HG02610 (cell line): ENCODE data around the gene DNAJB8.

ENCODE experiments used
- ATAC-seq: cut with Tn5 transposase; IDR thresholded peaks from one replicate; pipeline ENCODE4 v1.9.1; 2021; ENCODE audit warnings: mild to moderate bottlenecking, moderate library complexity; ENCODE audit not compliant: unreplicated experiment

The DNAJB8 gene

DNA sequence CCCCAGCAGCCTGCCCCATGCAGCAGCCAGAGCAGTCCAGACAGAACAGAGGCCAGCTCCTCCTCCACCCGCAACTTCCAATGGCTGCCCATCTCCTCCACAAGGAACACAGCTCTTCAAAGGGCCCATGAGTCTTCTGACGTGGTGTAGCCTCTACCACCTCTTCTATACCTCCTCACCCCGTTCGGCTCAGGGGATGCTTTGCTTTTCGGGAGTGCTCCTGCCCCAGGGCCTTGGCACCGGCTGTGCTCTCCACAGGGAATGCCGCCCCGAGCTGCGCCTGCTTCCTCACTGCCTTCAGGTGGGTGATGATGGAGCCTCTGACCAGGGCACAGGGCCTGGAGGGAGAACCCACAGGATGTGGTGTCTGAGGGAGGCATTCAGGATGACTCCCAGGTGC lies 14.6 kb downstream of the DNAJB8 start:
- no peak for ATAC-seq

DNA sequence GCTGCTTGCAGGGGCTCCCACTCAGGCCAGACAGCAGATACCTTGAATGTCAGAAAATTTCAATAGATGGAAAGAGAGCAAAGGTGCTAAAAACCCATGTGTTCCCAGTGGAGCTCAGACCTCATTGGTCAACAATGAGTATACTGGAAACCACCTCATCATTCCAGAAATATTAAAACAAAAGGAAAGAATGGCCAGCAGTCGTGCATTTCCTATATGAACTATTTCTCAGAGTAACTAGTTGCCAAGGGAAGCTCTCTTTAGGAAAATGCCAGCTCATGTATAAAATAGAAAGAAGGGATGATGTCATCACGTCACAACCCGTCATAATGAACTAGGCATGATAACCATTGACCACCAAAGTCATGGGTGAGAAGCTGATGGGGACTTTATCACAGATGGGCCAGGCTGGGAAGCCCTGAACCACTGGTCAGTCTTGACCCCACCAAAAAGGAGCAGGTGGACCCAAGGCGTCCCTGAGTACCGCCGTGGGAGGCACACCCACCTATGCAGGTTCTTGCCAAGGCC lies 17.5 kb downstream of the DNAJB8 start:
- ATAC-seq: no peak

DNA sequence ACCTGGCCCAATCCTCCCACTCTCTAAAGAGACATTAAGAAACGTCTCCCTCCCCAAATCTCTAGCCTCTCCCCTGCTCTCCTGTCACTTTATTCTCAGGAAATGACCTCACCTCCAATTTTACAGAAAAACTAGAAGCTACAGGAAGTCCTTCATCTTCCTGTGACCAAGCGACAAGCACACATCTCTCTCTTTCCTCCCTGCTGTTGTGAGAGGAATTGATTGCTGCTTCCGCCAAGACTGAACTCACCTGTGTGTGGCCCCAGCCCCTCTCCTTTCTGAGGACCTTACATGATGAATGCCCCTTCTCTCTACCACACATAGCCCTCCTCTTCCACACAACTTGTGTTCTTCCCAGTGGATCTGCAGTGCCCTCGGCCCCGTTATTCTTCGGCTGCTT lies 18.2 kb downstream of the DNAJB8 start:
- no peak for ATAC-seq

DNA sequence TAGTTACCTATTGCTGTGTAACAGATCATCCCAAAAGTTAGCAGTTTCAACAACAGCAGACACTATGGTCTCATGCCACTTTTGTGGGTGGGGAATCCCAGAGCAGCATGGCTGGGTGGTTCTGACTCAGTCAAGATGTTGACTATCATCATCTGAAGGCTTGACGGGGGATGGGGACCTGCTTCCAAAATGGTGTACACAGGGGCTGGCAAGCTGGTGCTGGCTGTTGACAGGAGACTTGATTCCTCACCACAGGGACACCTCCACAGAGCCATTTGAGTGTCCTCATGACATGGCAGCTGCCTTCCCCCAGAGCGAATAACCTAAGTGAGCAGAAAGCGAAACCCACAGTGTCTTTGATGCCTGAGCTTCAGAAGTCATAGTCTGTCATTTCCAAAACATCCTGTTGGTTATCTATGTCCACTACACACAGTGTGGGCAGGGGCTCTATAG lies 19.1 kb downstream of the DNAJB8 start:
- ATAC-seq: peak; percentile 70

DNA sequence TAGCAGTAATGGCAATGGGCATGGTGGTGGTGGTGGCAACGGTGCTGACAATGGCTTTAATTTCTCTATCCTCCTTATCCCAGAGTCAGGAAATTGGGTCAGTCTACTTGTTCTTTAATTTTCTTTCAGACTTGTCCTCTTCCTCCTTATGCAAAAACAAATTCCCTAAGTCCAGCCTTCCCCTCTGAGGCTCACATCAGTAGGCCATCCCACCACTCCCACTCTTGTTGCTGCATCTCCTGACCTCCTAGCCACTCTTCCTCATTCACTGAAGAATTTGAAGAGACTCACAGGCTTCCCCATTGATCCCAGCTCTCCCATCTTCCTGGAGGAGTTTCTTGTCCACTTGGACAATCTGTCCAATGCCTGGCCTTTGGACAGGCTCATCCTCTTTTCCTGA lies 19.9 kb downstream of the DNAJB8 start:
- ATAC-seq: no peak

DNA sequence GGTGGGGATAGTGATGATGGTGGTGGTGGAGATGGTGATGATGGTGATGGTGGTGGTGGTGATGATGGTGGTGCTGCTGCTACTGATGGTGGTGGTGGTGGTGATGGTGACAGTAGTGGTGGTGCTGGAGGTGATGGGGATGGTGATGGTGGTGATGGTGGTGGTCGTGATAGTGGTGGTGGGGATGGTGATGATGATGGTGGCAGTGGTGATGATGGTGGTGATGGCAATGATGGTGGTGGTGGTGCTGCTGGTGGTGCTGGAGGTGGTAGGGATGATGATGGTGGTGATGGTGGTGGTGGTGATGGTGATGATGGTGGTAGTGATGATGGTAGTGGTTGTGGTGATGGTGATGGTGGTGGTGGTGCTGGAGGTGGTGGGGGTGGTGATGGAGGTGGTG lies 21.3 kb downstream of the DNAJB8 start:
- no peak for ATAC-seq

DNA sequence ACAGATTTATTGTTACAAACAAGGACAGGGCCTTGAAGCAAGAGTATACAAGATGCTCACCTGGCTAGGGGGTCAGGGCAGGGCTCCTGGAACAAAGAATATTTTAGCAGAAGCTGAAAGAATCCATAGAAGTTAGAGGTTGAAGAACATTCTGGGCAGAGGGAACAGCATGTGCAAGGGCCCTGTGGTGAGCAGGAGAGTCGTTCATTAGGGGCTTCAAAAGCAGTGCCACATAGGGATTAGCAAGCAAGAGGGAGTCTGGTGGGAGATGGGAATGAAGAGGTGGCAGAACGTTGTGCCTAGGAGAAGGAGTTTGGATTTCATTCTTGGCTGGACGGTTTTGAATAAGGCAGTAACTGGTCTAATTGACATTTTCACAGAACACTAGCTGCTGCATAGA lies 22.9 kb downstream of the DNAJB8 start:
- no peak for ATAC-seq

DNA sequence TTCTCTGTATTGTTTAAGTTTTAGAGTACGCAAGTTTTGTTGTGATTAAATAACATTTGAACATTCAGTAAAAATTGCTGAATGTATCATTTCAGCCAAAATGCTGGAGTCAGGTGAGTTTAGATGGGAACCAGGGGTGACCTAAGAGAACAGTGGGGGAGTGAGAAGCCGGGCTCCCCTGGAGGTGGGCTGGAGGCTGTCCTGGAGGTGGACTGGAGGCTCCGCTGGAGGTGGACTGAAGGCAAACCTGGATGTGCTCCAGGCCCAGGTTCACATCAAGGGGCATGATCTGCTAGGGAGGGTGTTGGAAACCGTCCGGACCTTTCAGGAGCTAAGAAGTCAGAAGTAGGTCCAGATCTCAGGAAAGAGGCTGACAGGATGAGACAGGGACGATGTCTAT lies 23.7 kb downstream of the DNAJB8 start:
- no peak for ATAC-seq

DNA sequence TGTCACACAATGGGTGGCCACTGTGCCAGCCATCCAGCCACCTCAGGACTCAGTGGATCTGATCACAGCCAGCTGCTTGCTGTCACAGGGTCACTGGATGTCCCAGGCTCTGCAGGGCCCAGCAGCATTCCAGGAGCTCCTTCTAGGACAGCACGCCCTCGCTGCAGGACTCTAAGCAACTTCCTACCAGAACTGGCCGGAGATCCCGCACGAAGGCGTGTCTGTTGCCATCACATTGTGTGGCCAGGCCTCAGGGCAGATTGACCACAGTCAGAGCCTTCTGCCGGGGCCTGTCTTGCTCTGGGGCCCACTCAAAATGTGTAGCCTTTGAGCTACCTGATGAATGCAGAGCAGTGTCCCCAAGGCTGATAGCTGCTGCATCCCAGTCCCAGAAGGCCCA lies 24.6 kb downstream of the DNAJB8 start:
- no peak for ATAC-seq

DNA sequence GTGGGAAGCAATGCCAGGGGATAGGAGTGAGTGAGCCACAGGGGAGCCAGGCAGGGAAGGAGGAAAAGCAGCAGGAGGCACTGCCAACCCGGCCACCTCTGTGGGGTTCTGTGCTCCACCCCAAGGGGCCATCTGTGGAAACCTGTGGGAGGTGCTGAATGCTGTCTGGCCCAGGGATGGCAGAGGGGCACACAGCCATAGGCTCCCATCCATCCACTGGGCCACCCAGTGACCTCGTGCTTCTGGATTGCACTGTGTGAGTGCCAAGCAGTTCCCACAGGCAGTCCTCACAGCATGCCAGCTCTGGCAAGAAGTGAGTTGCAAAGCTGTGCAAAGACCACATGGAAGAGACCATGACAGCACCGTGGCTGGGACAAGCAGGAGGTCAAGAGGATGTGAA lies 27.5 kb downstream of the DNAJB8 start:
- ATAC-seq: no peak

DNA sequence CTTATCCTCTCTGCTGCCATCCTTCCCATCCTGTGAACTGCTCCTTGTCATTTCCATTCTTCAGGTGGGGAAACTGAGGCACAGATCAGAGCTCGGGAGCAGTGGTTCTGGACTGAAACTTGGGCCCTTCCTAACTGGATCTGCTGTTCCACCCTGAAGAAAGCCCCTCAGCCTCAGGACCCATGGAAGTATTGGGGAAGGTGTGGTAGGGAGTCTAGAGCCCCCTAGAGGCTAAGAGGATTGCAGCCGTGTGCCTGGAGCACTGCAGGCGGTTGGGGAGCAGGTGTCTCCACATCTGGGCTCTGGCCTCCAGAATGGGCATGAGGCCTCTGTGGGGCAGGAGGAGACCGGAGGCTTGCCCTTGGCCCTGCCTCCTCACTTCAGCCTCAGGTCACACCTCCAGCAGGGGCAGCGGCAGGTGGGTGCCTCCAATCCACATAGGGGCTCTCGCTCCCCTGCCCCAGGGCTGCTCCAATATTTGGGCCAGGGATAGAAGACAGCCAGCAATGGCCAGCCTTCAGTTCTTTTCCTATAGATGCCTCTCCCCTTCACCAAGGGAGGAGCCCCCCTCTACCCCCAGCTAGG lies 28.1 kb downstream of the DNAJB8 start:
- ATAC-seq: no peak

DNA sequence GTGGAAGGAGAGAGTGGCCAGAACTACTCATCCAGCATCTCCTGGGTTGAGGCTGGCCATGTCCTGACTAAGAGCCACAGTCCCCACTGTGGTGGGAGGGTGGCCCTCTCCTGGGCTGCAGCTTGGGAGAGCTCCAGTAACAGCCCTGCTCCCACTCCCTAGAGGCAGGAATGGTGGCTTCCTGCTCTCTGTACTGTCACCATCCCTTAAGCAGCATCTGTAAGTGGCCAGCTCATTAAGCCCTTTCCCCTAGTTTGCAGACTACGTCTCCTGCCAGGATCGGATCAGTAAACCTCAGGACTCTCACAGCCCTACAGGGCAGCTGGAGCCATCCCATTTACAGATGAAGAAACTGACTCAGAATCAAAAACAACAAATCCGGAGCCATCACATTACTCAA lies 30.5 kb downstream of the DNAJB8 start:
- ATAC-seq: no peak

DNA sequence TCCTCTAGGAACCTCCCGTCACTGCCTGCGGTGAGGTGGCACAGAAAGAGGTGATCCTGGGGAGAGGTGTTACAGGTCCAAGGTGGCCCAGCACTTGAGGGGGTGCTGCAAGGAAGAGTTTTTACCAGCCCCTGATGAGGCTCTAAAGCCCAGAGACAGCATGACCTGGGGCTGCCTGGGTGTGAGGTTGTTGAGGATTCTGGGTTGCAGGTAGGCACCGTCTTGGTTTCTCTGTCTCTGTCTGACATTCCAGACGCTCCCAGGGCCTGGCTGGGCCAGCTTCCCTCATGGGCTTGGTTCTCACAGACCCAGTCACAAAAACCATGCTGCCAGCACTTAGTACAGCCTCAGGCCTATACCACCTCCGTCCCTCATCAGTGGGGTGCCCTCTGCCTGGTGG lies 31.1 kb downstream of the DNAJB8 start:
- no peak for ATAC-seq

DNA sequence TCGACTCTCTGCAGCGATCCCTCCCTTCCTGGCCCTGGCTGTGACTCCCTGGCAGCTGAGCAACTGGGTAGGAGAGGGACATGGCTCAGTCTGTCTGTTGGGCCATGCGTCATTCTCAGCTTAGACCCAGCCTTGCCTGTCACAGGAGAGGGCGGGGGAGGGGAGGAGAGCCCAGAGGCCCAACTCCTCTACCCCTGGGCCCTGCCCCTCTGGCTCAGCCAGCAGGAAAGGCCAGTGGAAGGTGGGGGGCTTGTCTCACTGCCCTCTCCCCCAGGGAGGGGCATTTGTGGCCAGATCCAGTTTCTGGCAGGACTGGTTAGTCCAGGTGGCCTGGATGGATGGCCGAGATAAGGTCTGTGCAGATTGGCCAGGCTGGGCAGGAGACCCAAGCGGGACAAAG lies 31.6 kb downstream of the DNAJB8 start:
- ATAC-seq: no peak

DNA sequence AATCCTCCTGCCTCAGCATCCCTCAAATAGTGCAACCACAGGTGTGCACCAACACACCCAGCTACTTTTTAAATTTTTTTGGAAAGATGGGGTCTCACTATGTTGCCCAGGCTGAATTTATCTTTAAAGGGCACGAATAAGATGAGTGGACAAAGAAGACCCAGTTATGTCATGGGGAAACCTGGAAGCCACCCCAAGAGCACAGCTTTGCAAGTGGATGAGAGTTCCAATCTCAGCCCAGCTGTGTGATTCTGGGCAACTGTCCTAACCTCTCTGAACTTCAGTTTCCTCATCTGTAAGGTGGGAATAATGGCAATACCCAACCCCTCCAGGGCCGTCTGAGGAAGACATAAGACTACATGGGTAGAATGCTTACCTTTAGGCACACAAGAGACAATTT lies 32.2 kb downstream of the DNAJB8 start:
- ATAC-seq: no peak

DNA sequence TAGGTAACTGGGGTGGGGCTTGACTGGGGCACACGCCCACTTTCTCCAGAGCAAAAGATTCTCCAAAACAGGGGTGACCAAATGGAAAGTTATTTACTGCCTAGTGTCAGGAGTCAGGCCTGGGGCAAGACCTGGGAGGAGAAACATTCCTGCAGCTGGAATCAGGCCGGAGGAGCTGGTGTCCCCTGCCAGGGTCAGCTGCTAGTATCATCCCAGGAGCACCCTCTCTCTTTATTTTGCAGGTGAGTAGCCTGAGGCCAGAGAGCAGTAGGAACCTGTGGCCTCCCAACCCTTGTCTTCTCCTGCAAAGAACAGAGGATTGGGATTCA lies 32.9 kb downstream of the DNAJB8 start:
- ATAC-seq: no peak

DNA sequence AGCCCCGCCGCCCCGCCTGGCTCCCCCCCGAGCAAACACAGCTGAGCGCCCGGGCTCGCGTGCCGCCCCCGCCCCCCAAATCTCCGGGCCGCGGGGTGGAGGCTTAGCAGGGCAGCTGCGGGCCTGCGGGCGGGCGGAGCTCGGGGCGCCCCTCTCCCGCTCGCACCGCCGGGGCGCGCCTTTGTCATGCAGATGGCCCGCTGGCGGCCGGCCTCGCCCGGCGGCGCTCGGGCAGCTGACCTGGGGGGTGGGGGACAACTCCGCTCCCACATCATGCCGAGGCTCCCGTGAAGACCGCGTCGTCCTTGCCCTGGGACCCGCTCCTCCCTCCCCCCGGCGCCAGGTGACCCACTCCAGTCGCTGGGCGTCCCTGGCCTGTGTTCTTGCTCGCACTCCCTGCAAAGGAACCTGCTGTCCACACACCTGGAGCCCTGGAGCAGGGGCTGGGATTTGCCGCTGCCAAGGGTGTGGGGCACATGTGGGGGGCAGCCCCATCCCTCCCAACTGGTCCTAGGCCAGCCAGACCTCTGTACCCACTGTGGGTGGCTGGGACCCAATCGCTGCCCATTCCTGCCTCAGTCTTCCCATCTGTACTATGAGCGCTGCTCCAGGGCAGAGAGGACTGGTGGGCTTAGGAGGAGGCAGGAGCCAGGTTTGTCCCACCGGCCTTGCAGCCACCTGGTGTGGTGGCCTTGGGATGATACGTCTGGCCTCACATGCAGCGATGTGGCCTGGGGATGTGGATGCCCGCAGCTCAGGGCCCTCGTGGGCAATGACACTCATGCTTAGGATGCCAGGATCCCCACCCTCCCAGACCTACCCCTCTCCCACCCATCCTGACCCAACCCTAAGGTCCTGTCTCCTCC lies 33.5 kb downstream of the DNAJB8 start:
- ATAC-seq: no peak

DNA sequence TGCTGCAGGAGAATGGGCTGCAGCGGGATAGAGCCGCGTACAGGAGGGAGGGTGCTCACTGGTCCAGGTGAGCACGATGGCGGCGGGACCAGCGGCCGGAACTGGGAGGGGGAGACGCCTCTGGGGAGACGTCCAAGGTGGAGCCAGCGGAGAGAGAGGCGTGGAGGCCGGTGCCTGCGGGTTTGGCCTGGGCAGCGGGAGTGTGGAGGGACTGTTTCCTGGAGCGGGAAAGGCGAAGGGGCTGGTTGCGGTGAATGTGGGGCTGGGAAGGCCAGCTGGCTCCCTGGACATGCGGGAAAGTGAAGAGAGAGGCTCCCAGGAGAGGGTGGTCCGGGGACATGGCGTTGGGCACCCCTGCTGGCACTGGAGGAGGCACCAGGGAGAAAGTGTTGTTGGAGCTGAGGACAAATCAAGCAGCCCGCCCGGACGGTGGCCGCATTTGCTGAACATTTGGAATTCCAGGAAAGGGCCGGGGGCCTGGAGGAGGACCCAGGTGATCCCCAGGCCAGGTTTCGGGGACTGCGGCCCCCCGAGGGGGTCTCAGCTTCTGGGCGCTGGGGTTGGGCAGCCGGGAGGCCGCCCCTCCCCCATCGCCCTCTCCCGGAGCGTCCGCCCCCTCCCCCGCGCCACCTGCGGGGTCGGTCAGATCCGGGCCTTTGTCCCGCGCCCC lies 34.3 kb downstream of the DNAJB8 start:
- no peak for ATAC-seq

DNA sequence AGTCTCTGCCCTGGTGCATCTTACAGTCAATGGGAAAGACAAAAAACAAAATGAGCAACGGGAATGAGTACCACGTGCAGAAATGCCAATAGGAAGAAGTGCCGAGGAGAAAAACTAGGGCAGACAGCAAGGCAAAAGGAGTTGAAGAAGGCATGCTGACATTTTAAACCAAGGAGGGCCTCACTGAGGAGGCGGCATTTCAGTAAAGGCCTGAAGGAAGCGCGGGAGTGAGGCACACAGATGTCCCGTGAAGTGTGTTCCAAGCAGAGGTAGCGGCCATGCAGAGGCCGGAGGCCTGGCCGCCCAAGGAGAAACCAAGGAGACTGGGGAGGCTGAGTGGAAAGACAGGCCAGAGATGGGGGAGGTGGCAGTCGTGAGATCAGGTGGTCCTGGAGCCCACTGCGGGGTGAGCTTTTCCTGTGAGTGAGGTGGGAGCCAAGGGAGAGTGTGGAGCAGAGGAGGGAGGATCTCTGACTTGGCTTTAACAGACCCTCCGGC lies 34.8 kb downstream of the DNAJB8 start:
- ATAC-seq: no peak

DNA sequence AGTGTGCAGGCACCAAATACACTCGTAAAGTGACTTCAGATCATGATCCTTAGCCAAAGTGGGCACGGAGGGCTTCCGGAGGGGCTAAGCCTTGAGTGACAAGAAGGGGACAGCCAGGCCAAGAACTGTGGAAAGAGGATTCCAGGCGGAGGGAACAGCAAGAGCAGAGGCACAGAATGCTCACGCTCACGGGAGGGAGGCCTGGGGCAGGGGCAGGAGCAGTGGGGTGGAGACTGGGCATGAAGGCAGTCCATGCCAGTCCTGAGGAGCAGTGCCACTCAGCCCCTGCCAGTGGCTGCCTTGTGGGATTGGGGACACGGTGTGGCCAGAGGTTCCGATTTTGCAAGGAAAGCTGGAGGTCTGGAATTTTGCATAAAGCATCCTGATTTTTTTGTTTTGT lies 36.0 kb downstream of the DNAJB8 start:
- no peak for ATAC-seq

DNA sequence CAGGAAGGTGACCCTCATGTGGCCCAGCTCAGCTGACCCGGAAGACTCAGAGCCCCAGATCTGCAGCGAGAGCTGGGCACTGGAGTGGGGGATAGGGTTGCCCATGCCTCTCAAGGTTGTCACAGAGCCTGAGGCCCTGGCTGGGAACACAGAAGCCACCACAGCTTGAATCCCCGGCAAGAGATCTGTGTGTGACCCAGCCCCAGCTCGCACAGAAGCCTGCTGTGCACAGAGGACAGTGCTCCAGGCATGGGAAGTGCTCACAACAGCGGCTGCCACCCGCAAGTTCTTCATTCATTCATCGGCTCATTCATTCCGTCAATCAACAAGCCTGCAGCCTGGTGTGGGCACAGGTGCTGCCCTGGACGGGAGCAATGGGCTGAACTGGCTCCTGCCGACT lies 36.4 kb downstream of the DNAJB8 start:
- no peak for ATAC-seq

DNA sequence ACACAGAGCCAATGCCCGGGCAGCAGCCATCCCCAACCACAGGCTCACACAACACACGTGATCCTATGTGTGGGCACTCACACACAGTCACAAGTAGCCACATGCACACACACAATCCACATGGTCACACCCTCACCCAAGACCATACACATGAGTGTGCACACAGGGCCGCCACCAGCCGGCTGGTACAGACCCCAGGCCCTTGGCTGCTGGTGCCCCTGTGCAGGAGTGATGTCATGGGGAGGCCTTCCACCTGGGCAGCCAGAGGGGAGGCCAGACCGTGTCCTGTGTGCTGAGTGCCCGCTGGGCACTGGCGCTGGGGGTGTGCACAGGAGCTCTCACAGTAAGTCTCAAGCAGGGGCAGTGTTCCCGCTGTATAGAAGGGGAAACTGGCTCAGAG lies 36.9 kb downstream of the DNAJB8 start:
- no peak for ATAC-seq
